HG03571 (cell line): ENCODE results near the gene TFAP2C.
"Not testable (repeated sequence)": the region's sequence is repeated elsewhere in the genome, so short reads cannot be mapped to it uniquely, and the experiment has no call there.

Experiments used
- ATAC-seq: cut with Tn5 transposase; IDR thresholded peaks from one replicate; pipeline ENCODE4 v1.9.1; 2021; ENCODE audit not compliant: unreplicated experiment

The TFAP2C gene

GRCh38 chr20:56637576-56637975 lies 8.5 kb downstream of the TFAP2C start:
- ATAC-seq: no peak

- no peak for ATAC-seq
Observed at GRCh38 chr20:56646599-56646998, 17.5 kb downstream of the TFAP2C start.

GRCh38 chr20:56653211-56653610 lies 24.1 kb downstream of the TFAP2C start:
- ATAC-seq: no peak

GRCh38 chr20:56656632-56657031 lies 27.5 kb downstream of the TFAP2C start:
- no peak for ATAC-seq

DNA sequence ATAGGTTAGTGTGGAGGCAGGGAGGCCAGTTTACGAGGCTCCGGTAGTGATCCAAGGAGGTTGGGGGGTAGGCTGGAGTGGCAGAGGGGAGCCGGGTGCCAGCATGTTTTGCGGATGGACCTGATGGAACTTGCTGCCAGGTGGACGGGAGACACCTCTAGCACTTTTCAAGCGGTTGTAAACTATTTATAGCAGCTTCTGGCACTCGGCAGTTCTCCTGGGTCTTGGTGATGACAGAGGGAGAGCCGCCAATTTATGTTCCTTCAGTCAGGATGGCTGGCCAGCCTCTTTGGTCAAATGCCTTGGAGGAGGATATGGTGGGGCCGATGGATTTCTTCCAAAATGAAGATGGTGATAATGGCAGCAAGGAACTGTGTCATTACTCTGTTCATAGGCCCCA lies 28.8 kb downstream of the TFAP2C start:
- no peak for ATAC-seq

DNA sequence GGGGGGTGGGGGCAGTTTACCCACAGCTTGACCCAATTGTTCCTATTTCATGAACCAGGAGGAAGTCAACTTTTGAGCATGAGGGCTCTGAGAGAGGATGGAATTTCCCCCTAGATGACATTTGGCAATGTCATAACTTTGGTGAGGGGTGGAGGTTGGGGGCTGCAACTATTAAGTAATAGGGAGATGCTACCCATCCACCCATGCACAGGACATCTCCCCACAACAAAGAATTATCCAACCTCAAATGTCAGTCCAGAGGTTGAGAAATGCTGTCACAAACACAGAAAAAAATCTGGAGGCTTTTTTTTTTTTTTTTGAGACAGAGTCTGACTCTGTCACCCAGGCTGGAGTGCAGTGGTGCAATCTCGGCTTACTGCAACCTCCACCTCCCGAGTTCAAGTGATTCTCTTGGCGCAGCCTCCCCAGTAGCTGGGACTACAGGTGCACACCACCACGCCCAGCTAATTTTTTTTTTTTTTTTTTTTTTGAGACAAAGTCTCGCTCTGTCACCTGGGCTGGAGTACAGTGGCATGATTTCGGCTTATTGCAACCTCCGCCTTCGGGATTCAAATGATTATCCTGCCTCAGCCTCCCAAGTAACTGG lies 29.3 kb downstream of the TFAP2C start:
- ATAC-seq: not testable (repeated sequence)

DNA sequence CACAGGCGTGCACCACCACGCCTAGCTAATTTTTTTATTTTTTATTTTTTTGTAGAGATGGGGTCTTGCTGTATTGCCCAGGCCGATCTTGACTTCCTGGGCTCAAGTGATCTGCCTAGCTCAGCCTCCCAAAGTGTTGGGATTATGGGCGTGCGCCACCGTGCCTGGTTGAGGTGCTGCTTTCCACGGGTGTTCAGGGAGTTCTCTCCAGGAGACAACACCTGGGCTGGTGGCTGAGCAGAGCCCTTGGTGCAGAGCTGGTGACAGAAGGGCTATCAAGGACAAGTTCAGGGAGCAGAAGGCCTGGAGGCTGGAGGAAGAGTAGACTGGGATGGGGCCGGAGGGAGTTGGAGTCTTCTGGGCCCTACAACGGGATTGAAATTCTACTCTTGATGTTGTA lies 34.6 kb downstream of the TFAP2C start:
- no peak for ATAC-seq

- no peak for ATAC-seq
Observed at GRCh38 chr20:56664796-56665195, 35.7 kb downstream of the TFAP2C start.

- no peak for ATAC-seq
Observed at GRCh38 chr20:56665806-56666205, 36.7 kb downstream of the TFAP2C start.

DNA sequence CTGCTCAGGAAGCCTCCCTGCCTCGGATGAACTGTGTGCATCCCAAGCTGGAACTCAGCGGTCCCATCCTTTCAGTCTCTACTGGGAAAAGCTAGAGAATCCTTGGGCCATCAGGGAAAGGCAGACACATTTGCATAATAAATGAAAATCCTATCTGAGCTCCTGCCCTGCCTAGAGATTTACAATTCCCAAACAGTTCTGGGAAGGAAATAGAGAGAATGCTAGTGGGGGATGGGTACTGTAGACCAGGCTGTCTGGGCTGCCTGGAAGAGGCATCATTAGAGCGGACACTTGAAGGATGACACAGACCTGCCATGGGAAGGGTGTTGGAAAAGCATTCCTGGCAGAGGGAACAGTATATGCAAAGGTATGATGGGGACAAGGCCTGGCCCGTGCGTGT lies 44.3 kb downstream of the TFAP2C start:
- no peak for ATAC-seq

GRCh38 chr20:56676001-56676400 lies 46.9 kb downstream of the TFAP2C start:
- no peak for ATAC-seq

DNA sequence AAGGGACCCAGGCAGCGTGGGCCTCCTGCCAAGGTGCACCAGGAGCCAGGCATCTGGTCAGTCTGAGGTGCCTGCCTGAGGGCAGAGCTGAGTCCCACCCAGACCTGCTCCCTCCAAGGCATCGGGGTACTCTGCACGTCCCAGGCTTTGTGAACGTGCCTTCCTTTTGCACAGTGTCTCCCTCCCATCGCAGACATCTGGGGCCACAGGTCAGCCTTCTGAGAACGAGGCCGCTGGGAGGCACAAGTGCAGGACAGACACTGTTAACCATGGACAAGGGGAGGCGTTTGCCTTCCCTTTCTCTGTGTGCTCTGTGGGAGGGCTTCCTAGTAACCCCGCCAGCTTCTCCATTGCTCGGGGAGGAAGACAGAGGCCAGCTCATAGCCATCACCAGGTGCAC lies 47.6 kb downstream of the TFAP2C start:
- no peak for ATAC-seq

DNA sequence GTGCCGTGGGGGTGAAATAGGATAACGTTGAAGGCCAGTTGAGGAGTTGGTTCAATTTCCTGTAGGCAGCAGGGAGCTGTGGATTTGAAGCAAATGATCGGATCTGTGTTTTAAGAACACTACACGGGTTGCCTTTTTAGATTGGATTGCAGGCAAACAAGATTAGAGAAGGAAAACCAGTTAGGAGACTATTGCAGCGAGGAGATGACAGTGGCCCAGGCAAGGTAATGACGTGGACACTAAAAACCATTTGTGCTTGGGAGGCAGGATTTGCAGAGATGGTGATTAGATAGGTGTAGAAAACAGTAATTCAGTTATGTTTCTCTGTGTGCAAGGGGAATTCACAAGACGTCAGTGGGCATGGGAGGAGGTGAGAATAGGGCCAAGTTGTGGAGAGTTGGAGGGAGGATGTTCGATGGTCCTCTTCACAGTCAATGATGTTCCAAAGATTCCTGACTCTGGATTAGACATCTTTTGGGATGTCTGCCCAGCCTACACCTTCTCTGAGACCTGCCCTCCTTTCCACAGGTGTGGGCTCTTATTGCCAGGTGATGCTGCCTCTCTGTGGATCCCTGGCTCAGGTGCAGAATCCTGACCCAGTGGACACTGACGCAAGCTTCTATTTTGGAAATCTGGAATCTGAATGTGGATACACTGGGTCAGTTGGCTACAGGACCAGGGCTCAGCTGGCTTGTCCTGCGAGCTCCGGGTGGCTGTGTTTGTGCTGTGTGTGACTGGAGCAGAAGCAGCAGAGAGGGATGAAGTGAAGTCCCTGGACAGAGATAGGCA lies 54.2 kb downstream of the TFAP2C start:
- ATAC-seq: no peak

- ATAC-seq: no peak
Observed at GRCh38 chr20:56685879-56686278, 56.8 kb downstream of the TFAP2C start.

- ATAC-seq: no peak
Observed at GRCh38 chr20:56687061-56687460, 58.0 kb downstream of the TFAP2C start.

- no peak for ATAC-seq
Observed at GRCh38 chr20:56688106-56688505, 59.0 kb downstream of the TFAP2C start.
